Panc1 (cell line): ENCODE data around the gene CDKL4. TPM values are rescaled to one million over a fixed set of nuclear protein-coding genes. Genes with fewer than 3 reads are reported as not detected.
"Not testable (repeated sequence)": the region's sequence is repeated elsewhere in the genome, so short reads cannot be mapped to it uniquely, and the experiment has no call there.

Experiments
- ATAC-seq: fragments of 200-7000 bp; cut with Tn5 transposase; 2 replicates; pipeline ENCODE4 v1.9.1; 2020; ENCODE audit warnings: mild to moderate bottlenecking, moderate library complexity
- BruUV-seq: library from RNA; stranded (reverse); fragments of 400-500 nt; replicated peaks from 2 replicates; lab custom pipeline; 2021; lab: Mats Ljungman, UMichigan
- CTCF ChIA-PET: fragments of 300-600 bp; sonication (Branson Sonifier 250); formaldehyde crosslinking; loops from one replicate; lab custom pipeline; 2022; ENCODE audit warnings: antibody characterized with exemption; lab: Charles Lee
- POLR2A ChIA-PET: fragments of 300-600 bp; sonication (Branson Sonifier 250); formaldehyde crosslinking; loops from one replicate; lab custom pipeline; 2022; ENCODE audit warnings: antibody characterized with exemption; lab: Charles Lee
- DNase-seq: peaks from one replicate; pipeline ENCODE4 v3.0.0-alpha.2; 2010; ENCODE audit warnings: low read depth, low spot score
- H3K27ac ChIP-seq: 2 replicates; pipeline ENCODE4 v1.5.1; 2011; ENCODE audit warnings: mild to moderate bottlenecking, low read length, inconsistent platforms
- H3K27me3 ChIP-seq: fragments of 200-500 bp; sonication (Bioruptor generic); 2 replicates; pipeline ENCODE4 v1.6.0; 2014; ENCODE audit warnings: low read length, inconsistent platforms; ENCODE audit not compliant: control insufficient read depth, insufficient read depth
- H3K36me3 ChIP-seq: fragments of 200-500 bp; sonication (Bioruptor generic); 2 replicates; pipeline ENCODE4 v1.5.1; 2014; ENCODE audit warnings: inconsistent platforms, mild to moderate bottlenecking, low read length, moderate library complexity; ENCODE audit not compliant: control insufficient read depth, insufficient read depth
- H3K4me1 ChIP-seq: 2 replicates; pipeline ENCODE4 v1.5.1; 2011; ENCODE audit warnings: inconsistent platforms, mild to moderate bottlenecking, low read length, moderate library complexity; ENCODE audit not compliant: control insufficient read depth, insufficient read depth
- H3K4me3 ChIP-seq, 2 experiments: 2 replicates each; pipeline ENCODE4 v1.5.1; 2011 to 2012; ENCODE audit warnings: low read depth in 2 of 2, low read length in 2 of 2, mild to moderate bottlenecking in 2 of 2, inconsistent platforms in 1 of 2, moderate library complexity in 1 of 2
- H3K9me3 ChIP-seq: fragments of 200-500 bp; sonication (Bioruptor generic); 2 replicates; pipeline ENCODE4 v1.5.1; 2014; ENCODE audit warnings: low read depth, mild to moderate bottlenecking, inconsistent platforms, low read length, moderate library complexity; ENCODE audit not compliant: control insufficient read depth, insufficient read depth
- POLR2AphosphoS5 ChIP-seq: IDR thresholded peaks from 2 replicates; pipeline ENCODE4 v1.6.1; 2012; ENCODE audit warnings: mild to moderate bottlenecking, low read depth, low read length, moderate library complexity
- SIN3A ChIP-seq: IDR thresholded peaks from 2 replicates; pipeline ENCODE4 v1.6.1; 2012; ENCODE audit warnings: low read depth, mild to moderate bottlenecking, low read length, moderate library complexity, borderline replicate concordance; ENCODE audit not compliant: insufficient read depth
- TCF7L2 ChIP-seq: IDR thresholded peaks from 2 replicates; pipeline ENCODE4 v1.6.1; 2011; ENCODE audit warnings: mild to moderate bottlenecking, low read depth, low read length, inconsistent platforms
- in situ Hi-C: cut with HindIII; loops from 2 replicates; pipeline ENCODE4 v1.10.0; 2016; ENCODE audit warnings: low sequenced_read_pairs, low pct_unique_long_range_greater_than_20kb
- intact Hi-C: fragments of 100-400 bp; cut with micrococcal nuclease; formaldehyde crosslinking; loops from one replicate; pipeline ENCODE4 v1.10.0; 2022; ENCODE audit not compliant: unreplicated experiment
- total RNA-seq: library from RNA; stranded (reverse); gene quantifications from one replicate; pipeline ENCODE4 v1.2.1, GENCODE V29; 2021; ENCODE audit not compliant: unreplicated experiment
- TF ChIP-seq, protein P1 (sequence below), 2 experiments: IDR thresholded peaks; 2 replicates each; pipeline ENCODE4 v1.6.1; 2011 to 2012; ENCODE audit warnings: low read depth in 2 of 2, control low read depth in 1 of 2, low read length in 1 of 2, mild to moderate bottlenecking in 1 of 2, moderate library complexity in 1 of 2; ENCODE audit not compliant: insufficient read depth in 1 of 2
- TF ChIP-seq, protein P2 (sequence below): fragments of 450-650 bp; IDR thresholded peaks from 2 replicates; pipeline ENCODE4 v1.5.1; 2017; ENCODE audit warnings: mild to moderate bottlenecking

Gene CDKL4
- total RNA-seq, 1 experiment from 2014 or later: not detected

DNA sequence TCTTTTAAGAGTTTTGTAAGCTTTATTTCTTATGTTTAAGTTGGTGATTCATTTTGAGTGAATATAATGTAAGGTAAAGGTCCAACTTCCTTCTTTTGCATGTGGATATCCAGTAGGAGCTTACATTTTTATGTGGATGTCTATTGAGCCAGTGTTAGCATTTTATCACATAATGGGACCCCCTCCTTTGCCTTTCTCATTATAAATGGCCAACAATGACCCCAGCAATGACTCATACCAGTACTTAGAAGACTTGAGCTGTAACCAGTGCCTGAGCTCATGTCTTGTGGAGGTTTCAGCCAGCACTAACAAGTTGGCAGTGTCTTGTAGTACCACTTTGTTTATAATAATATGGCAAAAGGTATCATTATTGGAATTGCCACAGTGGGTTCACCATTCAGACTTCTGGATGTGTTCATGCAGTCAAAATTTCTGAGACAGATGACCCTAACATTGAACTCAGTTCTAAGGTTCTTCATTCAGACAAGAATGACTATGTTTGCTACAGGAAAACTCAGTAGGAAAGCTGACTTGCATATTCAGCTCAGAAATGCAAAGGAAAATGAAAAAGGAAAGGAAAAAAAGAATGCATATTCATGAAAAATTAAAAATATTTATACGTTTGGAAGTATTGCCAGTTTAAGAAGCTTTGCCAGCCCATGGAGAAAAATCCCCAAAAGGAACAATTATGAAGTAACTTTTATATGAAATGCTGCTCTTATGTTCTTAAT, 41.0 kb downstream of the CDKL4 start:
- intact Hi-C loops: no loop called here
- POLR2A ChIA-PET: no interaction called here
- no peak overlapping the region for H3K4me3 ChIP-seq
- no peaks in the 10 kb centered on the region for H3K9me3 ChIP-seq
- ATAC-seq: no peak
- no peaks in the 10 kb centered on the region for H3K4me1 ChIP-seq
- no TSS peak for BruUV-seq
- H3K27me3 ChIP-seq: no peaks in the 10 kb centered on the region
- H3K27ac ChIP-seq: no peak overlapping the region
- TF ChIP-seq TCF7L2: no peak
- no peak for TF ChIP-seq POLR2AphosphoS5
- TF ChIP-seq, protein P1, sequence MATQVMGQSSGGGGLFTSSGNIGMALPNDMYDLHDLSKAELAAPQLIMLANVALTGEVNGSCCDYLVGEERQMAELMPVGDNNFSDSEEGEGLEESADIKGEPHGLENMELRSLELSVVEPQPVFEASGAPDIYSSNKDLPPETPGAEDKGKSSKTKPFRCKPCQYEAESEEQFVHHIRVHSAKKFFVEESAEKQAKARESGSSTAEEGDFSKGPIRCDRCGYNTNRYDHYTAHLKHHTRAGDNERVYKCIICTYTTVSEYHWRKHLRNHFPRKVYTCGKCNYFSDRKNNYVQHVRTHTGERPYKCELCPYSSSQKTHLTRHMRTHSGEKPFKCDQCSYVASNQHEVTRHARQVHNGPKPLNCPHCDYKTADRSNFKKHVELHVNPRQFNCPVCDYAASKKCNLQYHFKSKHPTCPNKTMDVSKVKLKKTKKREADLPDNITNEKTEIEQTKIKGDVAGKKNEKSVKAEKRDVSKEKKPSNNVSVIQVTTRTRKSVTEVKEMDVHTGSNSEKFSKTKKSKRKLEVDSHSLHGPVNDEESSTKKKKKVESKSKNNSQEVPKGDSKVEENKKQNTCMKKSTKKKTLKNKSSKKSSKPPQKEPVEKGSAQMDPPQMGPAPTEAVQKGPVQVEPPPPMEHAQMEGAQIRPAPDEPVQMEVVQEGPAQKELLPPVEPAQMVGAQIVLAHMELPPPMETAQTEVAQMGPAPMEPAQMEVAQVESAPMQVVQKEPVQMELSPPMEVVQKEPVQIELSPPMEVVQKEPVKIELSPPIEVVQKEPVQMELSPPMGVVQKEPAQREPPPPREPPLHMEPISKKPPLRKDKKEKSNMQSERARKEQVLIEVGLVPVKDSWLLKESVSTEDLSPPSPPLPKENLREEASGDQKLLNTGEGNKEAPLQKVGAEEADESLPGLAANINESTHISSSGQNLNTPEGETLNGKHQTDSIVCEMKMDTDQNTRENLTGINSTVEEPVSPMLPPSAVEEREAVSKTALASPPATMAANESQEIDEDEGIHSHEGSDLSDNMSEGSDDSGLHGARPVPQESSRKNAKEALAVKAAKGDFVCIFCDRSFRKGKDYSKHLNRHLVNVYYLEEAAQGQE (IDR thresholded peaks at IDR 0.05; ENCODE audit: insufficient read depth in 1 of 2, low read depth in 2 of 2, low read length in 1 of 2): no peak
- TF ChIP-seq, protein P2, sequence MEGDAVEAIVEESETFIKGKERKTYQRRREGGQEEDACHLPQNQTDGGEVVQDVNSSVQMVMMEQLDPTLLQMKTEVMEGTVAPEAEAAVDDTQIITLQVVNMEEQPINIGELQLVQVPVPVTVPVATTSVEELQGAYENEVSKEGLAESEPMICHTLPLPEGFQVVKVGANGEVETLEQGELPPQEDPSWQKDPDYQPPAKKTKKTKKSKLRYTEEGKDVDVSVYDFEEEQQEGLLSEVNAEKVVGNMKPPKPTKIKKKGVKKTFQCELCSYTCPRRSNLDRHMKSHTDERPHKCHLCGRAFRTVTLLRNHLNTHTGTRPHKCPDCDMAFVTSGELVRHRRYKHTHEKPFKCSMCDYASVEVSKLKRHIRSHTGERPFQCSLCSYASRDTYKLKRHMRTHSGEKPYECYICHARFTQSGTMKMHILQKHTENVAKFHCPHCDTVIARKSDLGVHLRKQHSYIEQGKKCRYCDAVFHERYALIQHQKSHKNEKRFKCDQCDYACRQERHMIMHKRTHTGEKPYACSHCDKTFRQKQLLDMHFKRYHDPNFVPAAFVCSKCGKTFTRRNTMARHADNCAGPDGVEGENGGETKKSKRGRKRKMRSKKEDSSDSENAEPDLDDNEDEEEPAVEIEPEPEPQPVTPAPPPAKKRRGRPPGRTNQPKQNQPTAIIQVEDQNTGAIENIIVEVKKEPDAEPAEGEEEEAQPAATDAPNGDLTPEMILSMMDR: no peak
- no peak for DNase-seq
- CTCF ChIA-PET: no interaction called here
- no peaks in the 10 kb centered on the region for H3K36me3 ChIP-seq
- in situ Hi-C loops: no loop called here

DNA sequence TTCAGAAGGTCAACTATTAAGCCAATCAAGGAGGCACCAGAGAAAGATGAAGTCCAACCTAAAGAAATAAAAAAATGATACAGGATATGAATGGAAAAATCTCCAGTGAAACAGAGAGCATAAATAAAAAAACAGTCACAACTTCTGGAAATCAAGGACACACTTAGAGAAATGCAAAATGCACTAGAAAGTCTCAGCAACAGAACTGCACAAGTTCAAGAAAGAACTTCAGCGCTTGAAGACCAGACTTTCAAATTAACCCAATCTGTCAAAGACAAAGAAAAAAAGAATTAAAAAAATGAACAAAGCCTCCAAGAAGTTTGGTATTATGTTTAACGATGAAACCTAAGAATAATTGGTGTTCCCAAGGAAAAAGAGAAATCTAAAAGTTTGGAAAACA, 46.8 kb downstream of the CDKL4 start:
- H3K4me3 ChIP-seq, intact Hi-C loops, H3K27ac ChIP-seq, H3K4me1 ChIP-seq, H3K27me3 ChIP-seq, in situ Hi-C loops, ATAC-seq, POLR2A ChIA-PET, H3K36me3 ChIP-seq, CTCF ChIA-PET, BruUV-seq, DNase-seq, H3K9me3 ChIP-seq: not testable (repeated sequence)

DNA sequence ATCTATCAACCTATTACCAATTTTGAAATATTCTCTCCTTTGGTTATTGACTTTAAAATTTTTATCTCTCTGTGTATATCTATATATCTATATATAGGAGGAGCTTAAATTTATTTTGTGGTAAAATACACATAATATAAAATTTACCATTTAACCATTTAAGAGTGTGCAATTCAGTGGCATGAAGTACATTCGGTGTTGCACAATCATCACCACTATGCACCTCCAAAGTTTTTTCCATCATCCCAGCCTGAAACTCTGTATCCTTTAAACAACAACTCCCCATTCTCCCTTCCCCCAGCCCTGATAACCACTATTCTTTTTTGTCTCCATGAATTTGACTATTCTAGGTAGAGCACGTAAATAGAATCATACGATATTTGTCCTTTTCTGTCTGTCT, 49.1 kb downstream of the CDKL4 start:
- H3K27me3 ChIP-seq: no peaks in the 10 kb centered on the region
- CTCF ChIA-PET: no interaction called here

More for the DNA sequence above, 49.1 kb downstream of the CDKL4 start:
- intact Hi-C loops: no loop called here
- Histone ChIP-seq H3K9me3 (no peaks in the 10 kb centered on the region), H3K4me1 (no peaks in the 10 kb centered on the region), H3K36me3 (no peaks in the 10 kb centered on the region), H3K27ac (no peak overlapping the region), H3K4me3 (no peak overlapping the region)
- DNase-seq (no peak), ATAC-seq (no peak)
- no TSS peak for BruUV-seq
- in situ Hi-C loops: no loop called here
- POLR2A ChIA-PET: interaction anchor here (0.6 kb wide), 1 partner anchor 254 kb away, joined by 5 read pairs; no protein-coding TSS in a partner anchor
- no peak for TF ChIP-seq SIN3A
- TF ChIP-seq, protein P2: no peak
- TF ChIP-seq, protein P1 (IDR thresholded peaks at IDR 0.05; ENCODE audit: insufficient read depth in 1 of 2, low read depth in 2 of 2, low read length in 1 of 2): no peak
- TF ChIP-seq POLR2AphosphoS5: no peak
- no peak for TF ChIP-seq TCF7L2
